GM18907 (cell line): ENCODE results near the gene BCL7A.
"Not testable (repeated sequence)": the region's sequence is repeated elsewhere in the genome, so short reads cannot be mapped to it uniquely, and the experiment has no call there.

Experiments
- ATAC-seq: cut with Tn5 transposase; IDR thresholded peaks from one replicate; pipeline ENCODE4 v1.9.1; 2021; ENCODE audit warnings: mild to moderate bottlenecking, moderate library complexity; ENCODE audit not compliant: unreplicated experiment

BCL7A gene

GRCh38 chr12:122024132-122024785, 2.6 kb downstream of the BCL7A start:
- peak; percentile 57 for ATAC-seq

DNA sequence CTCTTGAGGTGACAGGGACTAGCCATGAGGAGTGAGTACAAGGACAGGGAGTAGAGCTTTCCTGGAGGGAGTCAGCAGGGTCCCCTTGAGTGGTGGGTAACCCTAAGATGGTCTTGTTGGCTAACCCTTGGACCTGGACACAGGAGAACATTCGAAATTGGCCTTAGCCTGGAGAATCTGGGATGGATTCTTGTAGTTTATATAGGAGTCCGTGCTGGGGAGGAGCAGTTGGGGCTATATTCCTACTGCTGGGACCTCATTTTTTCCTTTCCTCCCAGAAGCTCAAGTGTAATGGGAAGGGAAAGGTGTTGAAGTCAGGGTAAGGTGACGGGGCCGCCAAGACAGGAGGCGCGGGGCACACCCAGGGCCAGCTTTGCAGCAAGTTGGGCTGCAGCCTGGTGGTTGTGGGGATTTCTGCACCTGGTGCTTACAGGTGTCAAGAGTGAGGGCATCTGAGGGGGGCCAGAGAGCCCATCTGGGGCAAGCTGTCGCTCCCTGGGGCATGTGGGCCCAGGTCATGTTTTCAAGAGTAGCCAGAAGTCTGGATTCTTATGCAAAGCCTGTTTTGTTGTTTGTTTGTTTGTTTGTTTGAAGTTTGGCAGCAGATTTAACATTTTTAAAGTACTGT, 5.1 kb downstream of the BCL7A start:
- ATAC-seq = no peak

DNA sequence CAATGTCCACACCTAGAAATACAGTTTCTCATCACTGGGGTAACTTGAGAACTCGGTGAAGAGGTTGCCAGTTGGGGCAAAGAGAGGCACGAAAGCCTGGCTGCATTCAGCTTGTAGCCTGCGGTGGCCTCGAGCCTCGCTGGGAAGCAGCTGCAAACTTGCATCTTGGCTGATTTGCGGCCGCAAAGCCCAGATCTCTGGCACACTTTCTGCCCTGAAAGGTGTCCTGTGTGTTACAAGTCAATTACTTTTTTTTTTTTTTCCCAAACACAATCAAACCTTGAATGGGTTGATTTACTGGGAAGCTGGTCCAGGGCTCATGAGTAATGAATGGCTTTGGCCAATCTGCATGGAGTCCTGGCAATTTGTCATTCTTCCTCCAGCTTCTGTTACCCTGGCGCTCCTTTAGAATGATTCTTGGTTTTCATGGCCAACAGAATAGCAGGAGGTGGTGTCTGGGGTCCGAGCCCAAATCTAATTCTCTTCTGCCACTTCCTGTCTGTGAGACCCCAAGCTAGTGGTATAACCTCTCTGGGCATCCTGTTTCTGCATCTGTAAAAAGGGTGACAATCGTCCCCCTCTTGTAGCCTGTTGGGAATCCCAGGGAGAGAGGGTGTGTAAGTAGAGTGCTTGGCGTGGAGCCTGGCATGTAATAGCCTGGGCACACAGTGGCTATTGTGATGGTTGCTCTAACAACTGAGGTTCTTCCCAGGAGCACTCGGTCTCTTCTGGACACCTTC, 6.7 kb downstream of the BCL7A start:
- no peak for ATAC-seq

DNA sequence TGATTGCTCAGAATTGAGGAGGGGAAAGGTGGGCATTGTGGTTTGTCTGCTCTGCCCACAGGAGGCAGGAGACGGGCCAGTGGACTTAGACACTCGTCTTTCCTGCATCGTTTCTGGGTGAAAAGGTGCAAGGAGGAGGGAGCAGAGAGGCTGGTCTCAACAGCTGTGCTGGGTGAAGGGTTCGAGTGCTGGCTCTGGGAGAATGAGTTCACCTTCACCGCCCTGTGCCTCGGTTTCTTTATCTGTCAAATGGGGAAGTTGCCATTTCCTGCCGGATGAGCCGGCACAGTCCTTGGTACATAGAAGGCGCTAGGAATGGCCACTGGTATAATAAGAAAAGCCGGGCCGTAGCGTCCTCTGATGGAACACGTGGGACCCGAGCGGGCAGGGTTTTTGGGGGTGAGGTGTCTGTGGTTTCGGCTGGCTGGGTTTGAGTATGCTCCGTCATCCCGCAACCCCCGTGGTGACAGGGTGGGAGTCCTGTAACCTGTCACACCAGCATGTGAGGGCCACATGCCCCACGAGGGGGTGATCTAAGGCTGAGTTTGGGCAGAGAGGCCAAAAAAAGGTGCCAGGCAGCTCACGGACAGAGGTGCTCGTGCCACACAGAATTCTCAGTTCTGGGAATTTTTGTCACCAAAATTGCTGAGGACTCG, 7.3 kb downstream of the BCL7A start:
- no peak for ATAC-seq

DNA sequence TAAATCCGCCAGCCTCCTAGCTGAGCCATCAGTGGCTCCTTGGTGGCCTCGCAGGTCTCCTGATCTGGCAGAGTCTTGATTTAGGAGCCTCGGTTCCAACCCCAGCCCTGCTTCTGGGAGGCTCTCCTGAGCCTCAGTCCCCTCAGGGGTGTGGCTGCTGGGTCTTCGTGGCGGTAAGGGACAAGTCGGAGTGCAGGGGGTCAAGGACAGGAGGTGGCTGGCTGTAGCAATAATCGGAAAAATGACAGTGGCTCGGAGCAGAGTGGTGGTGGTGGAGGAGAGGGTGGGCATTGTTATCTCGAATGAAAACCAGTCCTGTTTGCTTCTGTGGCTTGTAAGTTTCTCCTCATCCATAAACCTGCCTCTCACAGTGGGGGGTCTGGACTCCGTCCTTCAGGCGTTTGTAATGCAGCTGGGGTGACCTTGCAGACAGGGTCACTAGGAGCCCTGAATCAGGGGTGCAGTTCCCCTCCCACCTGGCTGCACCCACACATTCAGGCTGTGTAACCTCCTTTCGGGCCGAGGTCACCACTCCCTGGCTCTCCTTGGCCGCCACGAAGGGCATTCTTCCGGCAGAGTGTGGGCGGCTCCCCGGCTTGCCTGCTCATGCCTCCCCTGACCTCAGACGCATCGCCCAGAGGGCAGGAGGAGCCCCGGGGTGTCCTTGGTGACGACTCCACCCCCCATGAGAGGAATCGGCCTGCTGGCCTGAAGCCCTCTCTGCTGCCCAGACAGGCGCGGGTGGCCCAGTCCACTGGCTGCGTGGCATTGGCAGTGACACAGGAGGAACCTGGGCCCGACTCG, 8.1 kb downstream of the BCL7A start:
- no peak for ATAC-seq

- no peak for ATAC-seq
These were observed 8.8 kb downstream of the BCL7A start for GRCh38 chr12:122030424-122031035.

GRCh38 chr12:122031342-122032216, 9.9 kb downstream of the BCL7A start:
- no peak for ATAC-seq

DNA sequence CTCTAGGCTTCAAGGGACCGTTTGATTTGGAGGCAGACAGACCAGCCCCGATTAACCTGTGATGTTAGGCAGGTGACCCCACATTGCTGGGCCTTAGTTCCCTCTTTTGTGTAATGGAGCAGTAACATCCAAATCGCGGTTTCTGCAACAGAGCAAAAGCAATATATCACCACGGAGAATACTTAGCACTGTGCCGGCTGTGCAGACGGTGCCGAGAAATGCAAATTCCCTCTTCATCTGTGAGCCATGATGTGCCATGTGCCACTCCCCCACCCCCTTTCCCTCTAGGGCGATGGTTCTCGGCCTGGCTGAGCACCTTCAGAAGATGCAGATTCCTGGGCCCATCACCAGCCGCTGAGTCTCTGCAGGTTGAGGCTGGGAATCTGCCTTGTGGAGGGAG, 10.9 kb downstream of the BCL7A start:
- ATAC-seq = no peak

GRCh38 chr12:122035292-122035691, 13.6 kb downstream of the BCL7A start:
- ATAC-seq = no peak

DNA sequence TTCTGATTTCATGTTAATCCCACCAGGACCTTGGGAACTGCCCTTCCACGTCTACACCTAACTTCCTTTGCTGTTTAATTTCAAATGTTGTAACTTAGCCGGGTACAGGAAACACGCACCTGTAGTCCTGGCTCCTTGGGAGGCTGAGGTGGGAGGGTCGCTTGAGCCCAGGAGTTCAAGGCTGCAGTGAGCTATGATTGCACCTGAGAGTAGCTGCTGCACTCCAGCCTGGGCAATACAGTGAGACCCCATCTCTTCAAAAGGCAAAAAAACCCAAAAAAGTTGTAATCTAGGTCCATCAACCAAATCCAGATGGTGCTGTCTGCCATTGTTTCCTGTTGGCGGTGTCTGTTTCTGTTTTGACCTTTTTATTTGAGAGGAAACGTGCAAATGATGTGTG, 14.5 kb downstream of the BCL7A start:
- ATAC-seq = no peak

DNA sequence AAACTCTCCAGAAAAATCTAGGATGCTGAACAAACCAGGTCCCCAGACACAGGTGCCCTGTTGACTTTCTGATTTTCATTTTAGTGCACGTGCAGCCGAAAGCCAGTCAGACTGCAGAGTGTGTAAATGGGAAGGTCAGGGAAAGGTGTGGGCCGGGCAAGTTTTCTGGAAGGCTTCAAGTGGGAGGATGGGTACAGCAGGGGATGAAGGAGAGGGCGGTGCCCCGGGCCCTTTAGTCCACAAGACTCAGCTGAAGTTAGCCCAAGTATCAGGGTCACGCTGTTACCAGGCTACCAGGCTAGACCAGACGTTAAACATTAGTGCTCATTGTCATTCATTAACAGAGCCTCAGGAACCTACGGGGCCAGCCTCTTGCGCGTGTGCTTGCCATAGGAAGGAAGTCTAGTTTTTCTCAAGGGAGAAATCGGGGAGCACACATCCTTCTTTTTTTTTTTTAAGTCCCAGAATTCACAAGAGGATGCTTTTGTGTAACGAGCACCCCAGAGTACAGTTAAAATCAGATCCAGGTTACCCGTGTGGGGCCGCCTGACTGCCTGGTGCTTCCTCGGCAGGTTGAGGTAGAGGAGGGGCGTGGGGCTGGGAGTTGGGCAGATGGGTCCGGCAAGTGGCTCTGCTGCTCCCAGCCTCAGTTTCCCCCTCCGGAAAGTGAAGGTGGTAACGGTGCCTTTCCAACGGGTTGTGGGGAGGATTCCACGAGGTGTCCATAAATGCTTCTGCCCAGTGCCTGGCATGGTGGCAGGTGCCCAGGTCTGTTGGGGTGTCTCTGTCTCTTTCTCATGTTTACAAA, 19.1 kb downstream of the BCL7A start:
- ATAC-seq = no peak

GRCh38 chr12:122041458-122041857, 19.8 kb downstream of the BCL7A start:
- ATAC-seq = not testable (repeated sequence)

DNA sequence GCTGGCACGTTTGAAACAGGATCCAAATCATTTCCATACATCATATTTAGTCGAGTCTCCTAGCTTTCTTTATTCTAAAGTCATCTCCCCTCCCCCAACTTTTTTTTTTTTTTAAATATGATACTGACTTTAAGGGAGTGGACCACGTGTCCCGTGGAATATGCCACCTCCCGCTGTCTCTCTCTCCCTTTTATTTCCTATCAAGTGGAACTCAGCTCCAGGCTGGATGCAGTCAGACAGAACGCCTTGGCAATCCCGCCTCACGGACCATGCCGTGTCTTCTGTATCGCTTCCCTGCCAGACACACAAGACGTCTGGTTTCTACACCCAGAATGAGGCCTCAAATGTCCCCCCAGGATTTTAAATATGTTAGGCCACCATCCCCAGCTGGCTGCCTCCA, 21.2 kb downstream of the BCL7A start:
- ATAC-seq = no peak

DNA sequence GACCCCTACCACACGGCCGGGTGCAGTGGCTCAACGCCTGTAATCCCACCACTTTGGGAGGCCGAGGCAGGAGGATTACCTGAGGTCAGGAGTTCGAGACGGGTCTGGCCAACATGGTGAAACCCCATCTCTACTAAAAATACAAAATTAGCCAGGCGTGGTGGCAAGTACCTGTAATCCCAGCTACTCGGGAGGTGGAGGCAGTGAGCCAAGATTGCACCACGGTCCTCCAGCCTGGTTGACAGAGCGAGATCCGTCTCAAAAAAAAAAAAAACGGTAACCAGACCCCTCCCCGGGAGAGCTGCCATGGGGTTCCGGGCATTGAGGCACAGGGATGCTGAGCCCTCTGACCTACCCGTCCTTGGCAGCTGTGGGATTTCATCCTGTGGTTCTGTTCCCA, 21.8 kb downstream of the BCL7A start:
- ATAC-seq = no peak

DNA sequence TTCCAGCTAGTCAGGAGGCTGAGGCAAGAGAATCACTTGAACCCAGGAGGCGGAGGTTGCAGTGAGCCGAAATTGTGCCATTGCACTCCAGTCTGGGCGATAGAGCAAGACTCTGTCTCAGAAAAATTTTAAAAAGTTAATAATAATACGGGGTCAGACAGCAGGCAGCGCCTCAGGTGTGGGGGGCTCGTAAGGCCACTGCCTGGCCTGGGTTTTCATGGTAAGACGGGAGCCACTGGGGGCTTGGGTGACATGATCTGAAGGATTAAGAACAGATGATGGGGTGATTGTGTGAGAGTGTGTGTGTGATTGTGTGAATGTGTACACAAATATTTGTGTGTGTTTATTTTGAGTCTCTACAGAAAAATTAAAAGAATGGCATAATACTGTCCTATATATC, 23.6 kb downstream of the BCL7A start:
- no peak for ATAC-seq

GRCh38 chr12:122046145-122046544, 24.5 kb downstream of the BCL7A start:
- ATAC-seq = no peak

DNA sequence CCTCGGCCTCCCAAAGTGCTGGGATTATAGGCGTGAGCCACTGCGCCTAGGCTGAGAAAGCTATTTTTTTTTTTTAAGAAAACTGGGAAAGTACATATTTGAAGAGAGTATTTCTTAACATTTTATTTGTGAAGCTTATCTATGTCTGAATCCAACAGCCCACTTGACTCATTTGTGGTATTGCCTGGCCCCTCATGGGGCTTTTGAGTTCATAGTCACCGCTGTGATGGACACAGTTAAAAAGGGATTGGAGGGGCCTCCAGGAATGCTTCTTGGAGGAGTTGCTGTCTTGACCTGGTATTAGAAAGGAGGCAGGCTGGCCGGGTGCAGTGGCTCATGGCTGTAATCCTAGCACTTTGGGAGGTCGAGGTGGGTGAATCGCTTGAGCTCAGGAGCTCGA, 26.5 kb downstream of the BCL7A start:
- ATAC-seq = no peak

DNA sequence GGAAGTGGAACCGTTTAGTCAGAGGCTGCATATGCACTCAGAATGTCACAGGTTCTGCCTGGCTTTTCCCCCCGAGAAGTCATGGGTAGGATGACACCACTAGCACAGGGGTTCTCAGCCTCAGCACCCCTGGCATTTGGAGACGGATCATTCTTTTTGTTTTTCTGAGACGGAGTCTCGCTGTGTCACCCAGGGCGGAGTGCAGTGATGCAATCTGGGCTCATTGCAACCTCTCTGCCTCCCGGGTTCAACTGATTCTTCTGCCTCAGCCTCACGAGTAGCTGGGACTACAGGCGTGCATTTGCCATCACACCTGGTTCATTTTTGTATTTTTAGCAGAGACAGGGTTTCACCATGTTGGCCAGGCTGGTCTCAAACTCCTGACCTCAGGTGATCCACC, 28.1 kb downstream of the BCL7A start:
- ATAC-seq = no peak

- ATAC-seq = no peak
These were observed 29.0 kb downstream of the BCL7A start for GRCh38 chr12:122050706-122051105.
